IPS DF 19.7 (cell line): ENCODE results near the gene PRPF4.
"Not testable (repeated sequence)": the region's sequence is repeated elsewhere in the genome, so short reads cannot be mapped to it uniquely, and the experiment has no call there.

Experiments used
- DNase-seq: peaks from one replicate; pipeline ENCODE4 v3.0.0-alpha.2; 2013; ENCODE audit warnings: low read depth, low spot score

PRPF4 gene

GRCh38 chr9:113275157-113276131, at the start of gene PRPF4, which contains the start of gene CDC26:
Gene PRPF4 (plus strand): TSS chr9:113275658. CDS start chr9:113275744, 86 bp downstream.
Gene CDC26 (minus strand): TSS chr9:113275572. CDS start chr9:113272507, 3,065 bp downstream.
- DNase-seq = peak; percentile 97

GRCh38 chr9:113227436-113227835, 48.0 kb upstream of the PRPF4 start:
- no peak for DNase-seq

GRCh38 chr9:113228130-113228665, 47.3 kb upstream of the PRPF4 start:
- DNase-seq = no peak

- DNase-seq = no peak
Measured at GRCh38 chr9:113231701-113232100, 43.8 kb upstream of the PRPF4 start.

GRCh38 chr9:113235701-113236255, 39.7 kb upstream of the PRPF4 start:
- DNase-seq = not testable (repeated sequence)

- DNase-seq = no peak
Measured at GRCh38 chr9:113237026-113237425, 38.4 kb upstream of the PRPF4 start.

- no peak for DNase-seq
Measured at GRCh38 chr9:113238202-113238858, 37.1 kb upstream of the PRPF4 start.

GRCh38 chr9:113238859-113239232, 36.6 kb upstream of the PRPF4 start:
- no peak for DNase-seq

GRCh38 chr9:113241161-113241560, 34.3 kb upstream of the PRPF4 start:
- no peak for DNase-seq

GRCh38 chr9:113244556-113244955, 30.9 kb upstream of the PRPF4 start:
- no peak for DNase-seq

GRCh38 chr9:113245894-113246293, 29.6 kb upstream of the PRPF4 start:
- no peak for DNase-seq

GRCh38 chr9:113246928-113247327, 28.5 kb upstream of the PRPF4 start:
- no peak for DNase-seq

- DNase-seq = no peak
Measured at GRCh38 chr9:113247640-113248039, 27.8 kb upstream of the PRPF4 start.

- DNase-seq = not testable (repeated sequence)
Measured at GRCh38 chr9:113249661-113250060, 25.8 kb upstream of the PRPF4 start.

- DNase-seq = no peak
Measured at GRCh38 chr9:113250807-113251206, 24.7 kb upstream of the PRPF4 start.

GRCh38 chr9:113254991-113255390, 20.5 kb upstream of the PRPF4 start:
- no peak for DNase-seq

GRCh38 chr9:113255438-113255837, 20.0 kb upstream of the PRPF4 start:
- no peak for DNase-seq

- no peak for DNase-seq
Measured at GRCh38 chr9:113257863-113258262, 17.6 kb upstream of the PRPF4 start.

GRCh38 chr9:113258282-113258681, 17.2 kb upstream of the PRPF4 start:
- DNase-seq = no peak

GRCh38 chr9:113261917-113262671, 13.4 kb upstream of the PRPF4 start:
- no peak for DNase-seq

GRCh38 chr9:113266174-113266573, 9.3 kb upstream of the PRPF4 start:
- no peak for DNase-seq
